Vagina (tissue), 2 donors: ENCODE measurements around the gene MIAT. TPM values are rescaled to one million over a fixed set of nuclear protein-coding genes. Genes with fewer than 3 reads are reported as not detected.

Source experiments
- DNase-seq, 2 donors: peaks; one replicate each; pipeline ENCODE4 v3.0.0-alpha.2; 2017; ENCODE audit errors: extremely low spot score in 2 of 2
- H3K27ac ChIP-seq: fragments of 200-600 bp; sonication (generic); one replicate; pipeline ENCODE4 v1.5.1; 2019
- H3K27me3 ChIP-seq: fragments of 200-600 bp; sonication (generic); one replicate; pipeline ENCODE4 v1.5.1; 2019
- H3K36me3 ChIP-seq, 2 donors: fragments of 200-600 bp; sonication (generic); one replicate each; pipeline ENCODE4 v1.5.1; 2017 to 2019
- H3K4me1 ChIP-seq: fragments of 200-600 bp; sonication (generic); one replicate; pipeline ENCODE4 v1.5.1; 2019
- H3K4me3 ChIP-seq, 2 donors: fragments of 200-600 bp; sonication (generic); 1 replicate in 1 of 2; 2 replicates in 1 of 2; pipeline ENCODE4 v1.5.1; 2016 to 2019
- H3K9me3 ChIP-seq: fragments of 200-600 bp; sonication (generic); one replicate; pipeline ENCODE4 v1.5.1; 2019
- POLR2A ChIP-seq, 2 donors: fragments of 450-650 bp; IDR thresholded peaks; one replicate each; pipeline ENCODE4 v1.6.1; 2017; ENCODE audit warnings: antibody characterized with exemption in 2 of 2, mild to moderate bottlenecking in 2 of 2, moderate library complexity in 2 of 2
- POLR2AphosphoS5 ChIP-seq, 2 donors: sonication (generic); formaldehyde crosslinking; IDR thresholded peaks; one replicate each; pipeline ENCODE4 v1.9.0; 2017; ENCODE audit warnings: antibody characterized with exemption in 2 of 2, mild to moderate bottlenecking in 2 of 2, low read depth in 1 of 2; ENCODE audit not compliant: insufficient read depth in 1 of 2
- intact Hi-C: fragments of 100-400 bp; cut with DNase I; formaldehyde crosslinking; loops from one replicate; pipeline ENCODE4 v1.15.1; 2023
- total RNA-seq: library from RNA; depleted of rRNA; stranded (reverse); fragments of >200 nt; gene quantifications from one replicate; pipeline ENCODE4 v1.2.3, GENCODE V29; 2016
- TF ChIP-seq, protein P1 (sequence below), 3 experiments: fragments of 450-650 bp in 2 of 3; fragments of 200-600 bp in 1 of 3; sonication (generic) in 1 of 3; IDR thresholded peaks; one replicate each; pipeline ENCODE4 v1.5.1; 2017 to 2019; ENCODE audit warnings: antibody characterized with exemption in 3 of 3, mild to moderate bottlenecking in 2 of 3, moderate library complexity in 2 of 3

Gene MIAT
- total RNA-seq, 1 donor from 2014 or later, result 2.7 TPM

- H3K9me3 ChIP-seq, result no peaks in the 10 kb centered on the region
- TF ChIP-seq, protein P1, sequence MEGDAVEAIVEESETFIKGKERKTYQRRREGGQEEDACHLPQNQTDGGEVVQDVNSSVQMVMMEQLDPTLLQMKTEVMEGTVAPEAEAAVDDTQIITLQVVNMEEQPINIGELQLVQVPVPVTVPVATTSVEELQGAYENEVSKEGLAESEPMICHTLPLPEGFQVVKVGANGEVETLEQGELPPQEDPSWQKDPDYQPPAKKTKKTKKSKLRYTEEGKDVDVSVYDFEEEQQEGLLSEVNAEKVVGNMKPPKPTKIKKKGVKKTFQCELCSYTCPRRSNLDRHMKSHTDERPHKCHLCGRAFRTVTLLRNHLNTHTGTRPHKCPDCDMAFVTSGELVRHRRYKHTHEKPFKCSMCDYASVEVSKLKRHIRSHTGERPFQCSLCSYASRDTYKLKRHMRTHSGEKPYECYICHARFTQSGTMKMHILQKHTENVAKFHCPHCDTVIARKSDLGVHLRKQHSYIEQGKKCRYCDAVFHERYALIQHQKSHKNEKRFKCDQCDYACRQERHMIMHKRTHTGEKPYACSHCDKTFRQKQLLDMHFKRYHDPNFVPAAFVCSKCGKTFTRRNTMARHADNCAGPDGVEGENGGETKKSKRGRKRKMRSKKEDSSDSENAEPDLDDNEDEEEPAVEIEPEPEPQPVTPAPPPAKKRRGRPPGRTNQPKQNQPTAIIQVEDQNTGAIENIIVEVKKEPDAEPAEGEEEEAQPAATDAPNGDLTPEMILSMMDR (IDR thresholded peaks at IDR 0.05), result no peak
- TF ChIP-seq POLR2AphosphoS5 (IDR thresholded peaks at IDR 0.05; ENCODE audit: insufficient read depth in 1 of 2, low read depth in 1 of 2), result no peak
- no peak for TF ChIP-seq POLR2A (IDR thresholded peaks at IDR 0.05)
- peak overlapping the region; percentile 32 for H3K4me3 ChIP-seq
- H3K4me1 ChIP-seq, result peaks cover 26% of the 10 kb centered on the region
- DNase-seq, result no peak
- H3K27me3 ChIP-seq, result peaks cover 18% of the 10 kb centered on the region
- H3K27ac ChIP-seq, result no peak overlapping the region
- no peaks in the 10 kb centered on the region for H3K36me3 ChIP-seq
- intact Hi-C loops, result no loop called here
Observed at GRCh38 chr22:26658161-26658560, 773 bp downstream of the MIAT start.

DNA sequence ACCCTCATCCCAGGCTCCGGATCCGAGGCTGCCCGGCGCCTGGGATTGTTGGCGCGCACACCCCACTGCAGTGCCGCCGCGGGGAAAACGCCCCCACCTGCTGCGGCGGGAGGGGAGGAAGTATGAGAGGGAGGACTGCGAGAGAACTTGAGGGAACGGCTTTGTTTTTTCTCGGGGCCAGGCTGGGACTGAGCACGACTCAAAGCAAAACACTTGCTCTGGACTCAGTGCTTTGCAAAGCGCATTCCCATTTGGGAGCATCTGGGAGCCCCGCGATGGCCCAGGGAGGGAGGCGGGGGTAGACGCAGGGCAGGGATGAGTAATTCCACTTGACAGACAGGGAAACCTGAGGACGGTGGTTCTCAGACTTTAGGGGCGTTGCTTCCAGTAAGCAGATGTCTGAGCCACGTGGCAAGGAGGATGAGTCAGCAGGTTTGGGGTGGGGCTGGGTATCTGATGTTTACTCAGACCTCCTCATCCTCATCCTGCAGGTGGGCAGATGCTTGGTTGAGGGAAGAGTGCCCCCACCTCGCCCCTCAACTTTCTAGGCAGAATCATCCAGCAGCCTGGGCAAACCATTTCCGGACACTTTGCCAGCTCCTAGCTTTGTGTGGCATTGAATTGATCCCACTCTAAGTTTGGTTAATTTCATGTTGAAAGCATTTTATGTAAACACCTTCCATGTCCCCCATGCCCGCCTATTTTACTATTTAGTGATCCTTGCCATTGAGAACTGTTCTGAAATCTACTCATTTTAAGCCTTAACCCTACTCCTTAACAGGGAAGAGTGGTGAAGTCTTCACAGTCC, 1.5 kb downstream of the MIAT start:
- H3K9me3 ChIP-seq, result no peaks in the 10 kb centered on the region
- H3K27me3 ChIP-seq, result peaks cover 18% of the 10 kb centered on the region
- intact Hi-C loops, result no loop called here
- no peaks in the 10 kb centered on the region for H3K36me3 ChIP-seq
- H3K4me3 ChIP-seq, result peak overlapping the region; percentile 27 to 32
- no peak overlapping the region for H3K27ac ChIP-seq
- DNase-seq, result no peak
- peaks cover 26% of the 10 kb centered on the region for H3K4me1 ChIP-seq
- TF ChIP-seq POLR2A (IDR thresholded peaks at IDR 0.05) (no peak), POLR2AphosphoS5 (IDR thresholded peaks at IDR 0.05; ENCODE audit: insufficient read depth in 1 of 2, low read depth in 1 of 2) (peak in 1 of 2 donors; percentile 31)
- TF ChIP-seq, protein P1 (IDR thresholded peaks at IDR 0.05), result no peak

GRCh38 chr22:26660356-26660755, 3.0 kb downstream of the MIAT start:
- intact Hi-C loops, result no loop called here
- H3K27ac ChIP-seq, result no peak overlapping the region
- H3K36me3 ChIP-seq, result no peaks in the 10 kb centered on the region
- peaks cover 18% of the 10 kb centered on the region for H3K27me3 ChIP-seq
- DNase-seq, result no peak
- no peak overlapping the region for H3K4me3 ChIP-seq
- TF ChIP-seq, protein P1 (IDR thresholded peaks at IDR 0.05), result no peak
- no peak for TF ChIP-seq POLR2A (IDR thresholded peaks at IDR 0.05)
- no peak for TF ChIP-seq POLR2AphosphoS5 (IDR thresholded peaks at IDR 0.05; ENCODE audit: insufficient read depth in 1 of 2, low read depth in 1 of 2)
- no peaks in the 10 kb centered on the region for H3K9me3 ChIP-seq
- peaks cover 26% of the 10 kb centered on the region for H3K4me1 ChIP-seq

DNA sequence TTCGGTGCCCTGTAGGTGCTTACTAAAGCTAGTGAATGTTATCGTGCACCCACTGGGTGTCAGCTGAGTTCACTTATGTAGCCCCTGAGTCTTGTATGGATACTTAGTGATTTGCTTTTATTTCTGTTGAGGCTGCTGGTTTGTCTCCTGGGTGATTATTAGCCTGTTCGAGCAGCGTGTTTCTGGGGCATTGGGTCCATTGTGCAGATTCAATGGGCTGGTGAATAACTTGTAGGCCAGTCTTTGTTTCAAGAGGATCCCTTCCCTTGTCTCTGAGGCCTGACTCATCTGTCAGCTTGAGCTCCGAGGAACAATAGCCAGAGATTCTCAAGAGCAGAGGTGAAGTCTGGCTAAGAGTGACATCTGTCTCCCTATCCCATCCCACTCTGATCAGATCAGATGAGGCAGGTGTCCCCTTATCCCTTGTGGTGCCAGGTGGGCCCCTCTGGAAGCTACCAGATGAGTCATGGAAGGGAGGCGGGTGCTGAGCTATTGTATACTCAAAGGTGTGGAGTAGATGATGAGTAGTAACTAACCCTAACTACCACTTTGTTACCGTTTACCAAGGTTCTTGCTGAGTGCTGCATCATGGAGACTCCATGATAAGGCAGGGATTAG, 3.7 kb downstream of the MIAT start:
- Histone ChIP-seq H3K4me3 (no peak overlapping the region), H3K27ac (no peak overlapping the region), H3K9me3 (no peaks in the 10 kb centered on the region), H3K36me3 (no peaks in the 10 kb centered on the region), H3K27me3 (peaks cover 18% of the 10 kb centered on the region), H3K4me1 (peaks cover 26% of the 10 kb centered on the region)
- no peak for DNase-seq
- TF ChIP-seq POLR2AphosphoS5 (IDR thresholded peaks at IDR 0.05; ENCODE audit: insufficient read depth in 1 of 2, low read depth in 1 of 2) (no peak), POLR2A (IDR thresholded peaks at IDR 0.05) (no peak)
- TF ChIP-seq, protein P1 (IDR thresholded peaks at IDR 0.05), result no peak
- intact Hi-C loops, result no loop called here

DNA sequence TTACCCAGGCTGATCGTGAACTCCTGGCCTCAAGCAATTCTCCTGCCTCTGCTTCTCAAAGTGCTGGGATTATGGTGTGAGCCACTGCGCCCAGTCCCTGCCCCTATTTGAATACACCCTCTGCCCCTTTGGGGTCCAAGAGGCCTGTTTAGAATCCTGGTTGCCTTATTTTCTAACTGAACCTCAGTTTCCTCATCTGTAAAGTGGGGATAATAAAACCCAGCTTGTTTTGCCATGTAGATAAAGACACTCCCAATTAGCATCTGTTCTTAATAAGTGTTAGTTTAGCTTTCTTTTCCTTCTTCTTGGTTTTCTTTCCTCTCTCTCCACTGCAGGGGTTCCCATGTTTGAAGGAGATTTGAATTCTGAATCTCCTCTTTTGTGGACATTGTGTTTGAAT, 4.8 kb downstream of the MIAT start:
- intact Hi-C loops, result no loop called here

More for the DNA sequence above, 4.8 kb downstream of the MIAT start:
- no peak for DNase-seq
- H3K4me1 ChIP-seq, result peaks cover 22% of the 10 kb centered on the region
- H3K27me3 ChIP-seq, result peaks cover 13% of the 10 kb centered on the region
- H3K27ac ChIP-seq, result no peak overlapping the region
- H3K4me3 ChIP-seq, result no peak overlapping the region
- no peaks in the 10 kb centered on the region for H3K9me3 ChIP-seq
- H3K36me3 ChIP-seq, result no peaks in the 10 kb centered on the region
- no peak for TF ChIP-seq POLR2AphosphoS5 (IDR thresholded peaks at IDR 0.05; ENCODE audit: insufficient read depth in 1 of 2, low read depth in 1 of 2)
- TF ChIP-seq POLR2A (IDR thresholded peaks at IDR 0.05), result no peak
- TF ChIP-seq, protein P1 (IDR thresholded peaks at IDR 0.05), result no peak
